ENCODE results near the gene CNKSR1. TPM values are rescaled to one million over a fixed set of nuclear protein-coding genes. Genes with fewer than 3 reads are reported as not detected.

Gene CNKSR1, protein sequence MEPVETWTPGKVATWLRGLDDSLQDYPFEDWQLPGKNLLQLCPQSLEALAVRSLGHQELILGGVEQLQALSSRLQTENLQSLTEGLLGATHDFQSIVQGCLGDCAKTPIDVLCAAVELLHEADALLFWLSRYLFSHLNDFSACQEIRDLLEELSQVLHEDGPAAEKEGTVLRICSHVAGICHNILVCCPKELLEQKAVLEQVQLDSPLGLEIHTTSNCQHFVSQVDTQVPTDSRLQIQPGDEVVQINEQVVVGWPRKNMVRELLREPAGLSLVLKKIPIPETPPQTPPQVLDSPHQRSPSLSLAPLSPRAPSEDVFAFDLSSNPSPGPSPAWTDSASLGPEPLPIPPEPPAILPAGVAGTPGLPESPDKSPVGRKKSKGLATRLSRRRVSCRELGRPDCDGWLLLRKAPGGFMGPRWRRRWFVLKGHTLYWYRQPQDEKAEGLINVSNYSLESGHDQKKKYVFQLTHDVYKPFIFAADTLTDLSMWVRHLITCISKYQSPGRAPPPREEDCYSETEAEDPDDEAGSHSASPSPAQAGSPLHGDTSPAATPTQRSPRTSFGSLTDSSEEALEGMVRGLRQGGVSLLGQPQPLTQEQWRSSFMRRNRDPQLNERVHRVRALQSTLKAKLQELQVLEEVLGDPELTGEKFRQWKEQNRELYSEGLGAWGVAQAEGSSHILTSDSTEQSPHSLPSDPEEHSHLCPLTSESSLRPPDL
- polyA plus RNA-seq (2013, experiment 1 of 2; ENCODE audit: insufficient read length), result 1.3 TPM
- 1.1 TPM for polyA plus RNA-seq (2013, experiment 2 of 2; ENCODE audit: insufficient read length)

DNA sequence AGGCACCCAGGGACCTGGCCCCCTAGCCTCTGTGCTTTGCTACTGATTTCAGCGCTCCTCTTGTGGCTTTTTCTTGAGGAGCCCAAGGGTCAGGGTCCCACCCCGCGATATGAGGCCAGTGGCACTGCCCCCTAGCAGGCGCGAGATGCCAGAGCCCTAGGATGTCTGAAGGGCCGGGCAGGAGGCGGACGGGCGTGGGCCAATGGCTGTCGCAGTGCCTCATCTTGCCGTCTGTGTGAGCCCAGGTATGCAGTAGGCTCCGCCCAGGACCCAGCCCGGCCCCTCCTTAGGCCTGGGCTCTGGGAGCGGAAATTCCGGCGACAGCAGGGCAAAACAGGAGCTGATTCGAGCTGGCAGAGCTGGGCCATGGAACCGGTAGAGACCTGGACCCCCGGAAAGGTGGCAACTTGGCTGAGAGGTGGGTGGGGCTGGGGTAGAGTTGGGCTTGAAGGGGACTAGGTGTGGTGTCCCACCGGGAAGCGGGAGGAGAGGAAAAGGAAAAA is at the start of gene CNKSR1:
Gene CNKSR1 (plus strand): TSS at position 310 of the 503 bp plus-strand sequence. CDS start 57 bp downstream, at position 367.
- no peak for DNase-seq

DNA sequence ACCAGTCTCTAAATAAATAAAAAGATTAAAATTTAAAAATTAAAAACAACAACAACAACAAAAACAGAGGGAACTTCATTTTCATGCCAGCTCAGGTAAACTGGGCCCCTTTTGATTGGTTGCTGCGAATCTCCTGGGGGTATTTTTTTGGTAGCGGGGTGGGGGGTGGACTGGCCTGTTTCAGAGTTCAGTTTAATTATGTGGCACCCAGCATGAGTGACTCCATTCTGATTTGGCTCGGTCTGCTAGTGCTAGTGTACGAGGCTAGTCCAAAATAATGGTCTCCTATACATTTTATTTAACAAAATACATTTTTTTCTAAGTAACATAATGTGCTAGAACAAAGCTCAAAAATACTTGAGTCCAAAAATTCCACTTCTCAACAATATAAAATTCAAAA is 47.5 kb upstream of the CNKSR1 start:
- no peak for DNase-seq

GRCh38 chr1:26130695-26131094 is 46.6 kb upstream of the CNKSR1 start:
- no peak for DNase-seq

DNA sequence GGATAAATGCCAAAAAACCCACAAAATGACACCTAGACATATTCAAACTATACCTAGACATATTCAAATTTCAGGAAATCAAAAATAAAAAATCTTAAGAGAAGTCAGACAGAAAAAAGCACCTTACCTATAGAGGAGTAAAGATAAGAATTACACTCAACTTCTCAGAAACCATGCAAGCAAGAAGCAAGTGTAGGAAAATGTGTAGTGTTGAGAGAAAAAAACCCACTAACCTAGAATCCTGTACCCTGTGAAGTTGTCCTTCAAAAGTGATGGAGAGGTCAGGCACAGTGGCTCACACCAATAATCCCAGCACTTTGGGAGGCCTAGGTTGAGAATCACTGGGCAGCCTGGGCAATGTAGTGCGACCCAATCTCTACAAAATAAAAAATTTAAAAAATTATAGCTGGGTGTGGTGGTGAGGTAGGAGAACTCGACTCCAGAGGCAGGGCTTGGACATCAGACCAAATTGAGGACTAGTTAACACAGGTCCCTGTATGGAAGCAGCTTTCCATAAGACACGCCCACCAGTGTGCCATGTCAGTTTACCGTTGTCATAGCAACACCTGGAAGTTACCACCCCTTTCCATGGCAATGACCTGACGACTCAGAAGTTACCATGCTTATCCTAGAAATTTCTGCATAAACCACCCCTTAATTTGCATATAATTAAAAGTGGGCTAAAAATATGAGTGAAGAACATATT is 45.0 kb upstream of the CNKSR1 start:
- DNase-seq, result no peak

GRCh38 chr1:26132834-26133167 is 44.5 kb upstream of the CNKSR1 start:
- no peak for DNase-seq

- DNase-seq, result no peak
Observed at GRCh38 chr1:26134466-26134865, 42.8 kb upstream of the CNKSR1 start.

DNA sequence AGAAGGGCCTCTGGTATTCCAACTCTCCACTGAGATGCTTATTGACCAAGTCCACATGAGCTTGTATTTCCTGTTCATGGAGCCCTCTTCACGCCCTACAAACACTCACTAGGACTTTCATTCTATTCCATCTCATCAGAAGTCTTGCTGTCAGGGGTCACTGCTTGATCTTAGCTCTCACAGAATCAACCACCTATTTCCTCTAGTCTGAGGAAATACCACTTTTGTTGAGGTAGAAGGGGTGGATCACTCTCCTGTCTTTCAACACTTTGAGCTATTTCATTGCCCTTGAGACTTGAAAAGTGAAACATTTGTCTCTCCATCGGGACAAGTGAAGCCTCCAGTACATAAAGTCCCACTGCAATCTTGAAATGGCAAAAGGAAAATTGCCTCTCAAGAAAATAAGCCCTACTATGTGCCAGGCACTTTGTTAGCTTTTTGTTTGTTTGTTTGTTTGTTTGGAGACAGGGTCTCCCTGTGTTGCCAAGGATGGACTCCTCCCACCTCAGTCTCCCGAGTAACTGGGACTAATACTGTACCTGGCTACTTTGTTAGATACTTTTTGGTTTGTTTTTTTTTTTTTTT is 38.2 kb upstream of the CNKSR1 start:
- DNase-seq, result no peak

DNA sequence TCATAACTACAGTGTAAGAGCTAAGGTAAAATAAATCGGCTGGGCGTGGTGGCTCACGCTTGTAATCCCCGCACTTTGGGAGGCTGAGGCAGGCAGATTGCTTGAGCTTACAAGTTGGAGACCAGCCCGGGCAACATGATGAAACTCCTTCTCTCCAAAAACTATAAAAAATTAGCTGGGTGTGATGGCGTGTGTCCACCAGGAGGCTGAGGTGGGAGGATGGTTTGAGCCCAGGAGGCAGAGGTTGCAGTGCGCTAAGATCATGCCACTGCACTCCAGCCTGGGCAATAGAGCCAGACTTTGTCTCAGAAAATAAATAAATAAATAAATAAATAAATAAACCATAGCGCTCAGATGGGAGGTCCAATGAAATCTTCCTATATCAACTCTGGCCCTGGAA is 35.1 kb upstream of the CNKSR1 start:
- no peak for DNase-seq

DNA sequence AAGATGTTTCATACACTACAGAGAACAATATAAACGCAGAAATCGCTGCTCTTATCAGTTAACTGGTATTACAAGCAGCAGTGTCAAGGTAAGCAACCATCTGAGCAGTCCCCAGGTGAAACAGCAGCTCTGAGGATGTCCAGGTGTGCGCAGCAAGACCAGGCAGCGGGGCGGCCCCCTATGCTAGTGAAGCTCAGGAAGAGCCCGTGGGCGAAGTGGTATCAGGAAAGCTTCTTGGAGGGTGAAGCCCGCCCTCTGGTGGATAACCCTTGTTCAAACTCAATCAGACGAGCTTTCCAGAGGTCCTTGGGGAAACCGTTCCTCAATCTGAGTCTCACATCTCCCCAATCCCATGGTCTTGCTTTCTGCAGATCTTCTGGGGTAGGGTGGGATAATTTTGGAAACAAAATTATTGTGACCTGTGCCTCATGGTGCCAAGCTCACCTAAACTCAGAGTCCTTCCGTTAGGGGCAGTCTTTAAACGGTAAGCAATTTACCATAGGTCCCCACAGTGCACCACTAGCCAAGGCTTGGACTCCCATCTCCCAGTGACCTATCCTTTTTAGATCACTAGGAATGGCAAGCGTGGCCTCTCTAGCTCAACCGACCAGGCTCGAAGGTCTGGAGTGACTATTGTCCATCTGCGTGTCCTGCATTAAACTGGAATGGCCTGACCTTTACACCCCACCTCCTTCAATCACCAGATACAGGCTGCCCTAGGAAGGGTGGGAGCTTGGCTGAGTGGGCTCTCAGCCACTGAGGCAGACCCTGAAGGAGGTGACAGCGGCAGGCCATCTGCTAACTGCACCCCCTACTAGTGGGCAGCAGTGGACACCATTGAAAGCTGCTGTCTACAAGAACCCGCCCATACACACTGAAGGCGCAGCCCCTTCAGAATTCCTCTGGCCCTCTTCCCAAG is 32.0 kb upstream of the CNKSR1 start:
- peak; percentile 75 for DNase-seq

GRCh38 chr1:26145960-26146294 is 31.4 kb upstream of the CNKSR1 start:
- DNase-seq, result no peak

DNA sequence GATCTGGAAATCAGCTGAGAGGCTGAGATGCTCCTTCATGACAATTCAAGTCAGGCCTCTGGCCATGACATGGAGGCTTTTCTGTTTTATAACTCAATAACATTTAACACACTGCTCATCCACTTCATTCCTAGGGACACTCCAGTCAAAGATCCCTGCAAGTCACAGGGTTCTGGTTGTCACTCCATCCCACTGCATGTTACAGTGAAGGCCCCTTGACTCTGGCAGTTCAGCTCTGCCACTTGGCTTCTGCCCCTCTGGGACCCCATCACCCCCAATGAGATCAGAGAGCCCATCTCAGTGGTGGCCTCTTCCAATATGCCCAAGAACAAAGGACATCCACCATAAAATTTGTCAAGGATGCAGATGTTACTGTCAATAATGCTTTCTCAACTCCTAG is 28.4 kb upstream of the CNKSR1 start:
- DNase-seq, result no peak

DNA sequence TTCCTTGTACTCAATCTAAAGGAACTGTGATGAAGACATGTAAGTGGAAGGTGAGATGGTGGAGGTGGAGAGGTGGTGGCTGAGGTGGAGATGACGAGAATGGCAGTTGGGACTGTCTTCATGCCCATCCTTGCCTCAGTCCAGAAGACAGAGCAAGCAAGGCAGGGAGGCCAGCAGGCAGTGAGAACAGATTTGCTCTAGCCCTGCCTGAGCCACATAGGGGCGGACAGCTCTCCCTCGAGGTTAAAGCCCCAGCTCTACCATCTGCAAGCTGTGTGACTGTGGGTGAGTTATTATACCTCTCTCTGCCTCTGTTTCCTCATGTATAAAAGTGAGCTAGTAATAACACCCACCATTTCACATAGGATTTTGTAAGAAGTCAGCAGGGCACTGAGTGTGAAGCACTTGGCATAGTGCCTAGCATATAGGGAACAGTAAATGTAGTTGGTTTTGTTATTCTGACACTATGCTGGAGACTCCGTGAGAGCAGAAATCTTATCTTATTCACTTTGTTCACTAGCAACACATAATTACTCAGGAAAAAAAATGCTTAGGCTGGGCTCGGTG is 23.2 kb upstream of the CNKSR1 start:
- DNase-seq, result no peak

DNA sequence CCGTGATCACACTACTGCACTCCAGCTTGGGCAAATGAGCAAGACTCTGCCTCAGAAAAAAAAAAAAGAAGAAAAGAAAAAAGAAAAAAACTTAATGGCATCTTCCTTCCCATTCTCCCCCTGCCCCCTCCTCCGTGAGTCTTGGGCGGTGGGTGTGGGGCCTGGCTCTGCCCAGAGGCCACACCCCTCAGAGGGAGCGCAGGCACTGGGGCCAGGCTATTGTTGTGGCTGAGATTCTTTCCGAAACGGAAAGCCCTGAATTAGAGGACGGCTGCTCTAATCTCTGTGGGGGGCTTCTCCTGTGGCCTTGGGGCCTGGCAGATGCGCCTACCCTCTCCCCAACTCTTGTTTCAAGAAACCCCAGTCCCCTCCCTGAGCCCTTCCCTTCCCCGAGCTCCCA is 22.5 kb upstream of the CNKSR1 start:
- no peak for DNase-seq

- DNase-seq, result no peak
Observed at GRCh38 chr1:26155370-26156284, 21.7 kb upstream of the CNKSR1 start.

GRCh38 chr1:26156285-26157038 is 20.8 kb upstream of the CNKSR1 start:
- no peak for DNase-seq

- DNase-seq, result no peak
Observed at GRCh38 chr1:26158271-26158907, 18.9 kb upstream of the CNKSR1 start.

DNA sequence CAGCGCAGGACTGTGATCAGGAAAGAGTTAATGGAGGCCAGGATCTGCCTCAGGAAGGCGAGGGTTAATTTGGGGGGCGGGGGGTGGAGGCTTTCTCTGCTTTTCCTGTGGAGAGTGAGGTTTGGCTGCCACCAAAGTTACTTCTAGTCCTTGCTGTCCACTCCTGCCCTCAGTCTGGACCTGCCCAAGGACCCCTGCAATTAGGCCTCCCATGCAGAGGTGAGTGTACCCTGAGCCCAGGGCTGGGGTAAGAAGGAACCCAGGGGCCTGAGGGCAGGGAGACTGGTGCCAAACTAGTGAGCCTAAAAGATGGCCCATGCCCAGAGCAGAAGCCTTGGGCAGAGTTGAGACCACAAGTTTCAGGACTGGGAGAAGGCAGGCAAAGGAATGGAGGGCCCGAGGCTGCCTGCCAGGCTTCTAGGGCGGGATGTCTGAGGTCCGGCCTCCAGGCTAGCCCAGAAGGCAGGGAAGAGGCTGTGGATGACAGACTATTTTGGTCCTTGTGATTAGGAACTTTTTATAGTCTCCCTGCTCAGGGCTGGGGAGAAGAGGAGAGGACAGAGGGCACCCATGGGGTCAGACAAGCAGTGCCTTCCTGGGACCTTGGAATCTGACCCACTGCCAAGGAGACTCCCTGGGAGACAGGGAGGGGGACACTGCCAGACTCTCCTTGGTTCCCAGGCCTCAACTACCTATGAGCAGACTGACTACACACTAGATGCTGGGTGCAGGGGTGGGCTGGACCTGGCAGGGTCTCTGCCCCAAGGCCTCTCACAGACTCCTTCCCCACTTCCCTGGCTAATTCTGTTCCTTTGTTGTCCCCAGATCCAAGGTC is 18.2 kb upstream of the CNKSR1 start, which contains the start of gene FAM110D:
Gene FAM110D (plus strand): TSS at position 172 of the 835 bp plus-strand sequence. CDS start 2,213 bp downstream, outside the sequence.
- DNase-seq, result no peak

- DNase-seq, result no peak
Observed at GRCh38 chr1:26159743-26160039, 17.6 kb upstream of the CNKSR1 start.
